Right lobe of liver (tissue), 6 donors: ENCODE measurements around the gene MAST3. TPM values are rescaled to one million over a fixed set of nuclear protein-coding genes. Genes with fewer than 3 reads are reported as not detected.

Experiments used
- ATAC-seq, 4 donors: fragments of 200-7000 bp; cut with Tn5 transposase; one replicate each; pipeline ENCODE4 v1.9.1; 2020; ENCODE audit warnings: mild to moderate bottlenecking in 4 of 4, moderate library complexity in 4 of 4
- DNase-seq, 3 donors: peaks; one replicate each; pipeline ENCODE4 v3.0.0-alpha.2; 2020
- H3K27ac ChIP-seq, 3 donors: fragments of 200-600 bp; one replicate each; pipeline ENCODE4 v1.8.0; 2022
- H3K27me3 ChIP-seq, 2 donors: fragments of 200-600 bp; one replicate each; pipeline ENCODE4 v1.8.0; 2022
- H3K36me3 ChIP-seq, 4 donors: fragments of 200-600 bp; sonication (generic) in 1 of 4; one replicate each; pipeline versions ENCODE4 v1.5.1 to v1.8.0; 2017 to 2022; ENCODE audit warnings: control low read depth in 1 of 4
- H3K4me1 ChIP-seq, 4 donors: fragments of 200-600 bp; sonication (generic) in 1 of 4; one replicate each; pipeline versions ENCODE4 v1.5.1 to v1.8.0; 2017 to 2022; ENCODE audit warnings: control low read depth in 1 of 4
- H3K4me3 ChIP-seq, 3 donors: fragments of 200-600 bp; one replicate each; pipeline ENCODE4 v1.8.0; 2022
- H3K9me3 ChIP-seq, 4 donors: fragments of 200-600 bp; sonication (generic) in 1 of 4; one replicate each; pipeline versions ENCODE4 v1.5.1 to v1.8.0; 2017 to 2022; ENCODE audit warnings: control low read depth in 1 of 4
- CTCF ChIP-seq, 4 donors: fragments of 200-600 bp in 3 of 4; fragments of 450-650 bp in 1 of 4; IDR thresholded peaks; one replicate each; pipeline versions ENCODE4 v1.5.1 to v1.8.0; 2016 to 2022; ENCODE audit warnings: antibody characterized with exemption in 4 of 4, mild to moderate bottlenecking in 2 of 4
- POLR2A ChIP-seq: fragments of 450-650 bp; IDR thresholded peaks from one replicate; pipeline ENCODE4 v1.6.1; 2017; ENCODE audit warnings: antibody characterized with exemption, mild to moderate bottlenecking
- WGBS: methylation state at CpG from one replicate; pipeline ENCODE4 v1.1.6; 2018; ENCODE audit warnings: low coverage, low lambda C conversion rate; ENCODE audit not compliant: insufficient coverage; ENCODE audit errors: missing lambda C conversion rate; 5-methylcytosine and 5-hydroxymethylcytosine counted together
- intact Hi-C, 2 donors: fragments of 100-400 bp; cut with DNase I; formaldehyde crosslinking; loops; one replicate each; pipeline versions ENCODE4 v1.11.2 to v1.14.1; 2022
- total RNA-seq, 6 experiments: library from RNA; depleted of rRNA in 2 of 6; stranded (reverse); fragments of >200 nt in 2 of 6; fragmentation: NEBNext Ultra II Directional in 3 of 6; extraction: Animal tissue kit (Norgen Biotek cat#: 25700) in 3 of 6; gene quantifications; one replicate each; pipeline versions ENCODE4 v1.1.0 to v1.2.4, GENCODE V29; 2016 to 2023
- donor health status: DM: no; HTN: yes; CAD: no.
- donor health status: DM: no; HTN: no; CAD: no.
- donor health status: DM: no; HTN: no; CAD: no.
- donor health status: DM: no; HTN: yes; CAD: no.
- donor health status: DM: no; HTN: yes; CAD: no.

Gene MAST3
- total RNA-seq, 6 experiments from 2014 or later, result 8.0 to 17.9 (median 10.0) TPM

- Histone ChIP-seq H3K4me3 (no peak overlapping the region), H3K4me1 (peaks cover 0 to 5% (median 2%) of the 10 kb centered on the region in 4 donors), H3K27me3 (no peaks in the 10 kb centered on the region), H3K9me3 (no peaks in the 10 kb centered on the region), H3K36me3 (peaks cover 0 to 63% (median 15%) of the 10 kb centered on the region in 4 donors), H3K27ac (no peak overlapping the region)
- ATAC-seq (no peak), DNase-seq (no peak)
- 91% methylated on average over 9 of the region's 15 CpGs for WGBS
- TF ChIP-seq POLR2A (no peak), CTCF (IDR thresholded peaks at IDR 0.05) (no peak)
- intact Hi-C loops, result loop anchor here (5.0 kb wide), 1 partner anchor 54 kb away; no protein-coding TSS in a partner anchor
Observed at GRCh38 chr19:18165794-18166544, 68.4 kb downstream of the MAST3 start.

GRCh38 chr19:18167011-18167410 lies 69.4 kb downstream of the MAST3 start:
- H3K9me3 ChIP-seq, result no peaks in the 10 kb centered on the region
- H3K4me3 ChIP-seq, result no peak overlapping the region
- TF ChIP-seq CTCF (IDR thresholded peaks at IDR 0.05) (no peak), POLR2A (no peak)
- ATAC-seq (no peak), DNase-seq (no peak)
- no peak overlapping the region for H3K27ac ChIP-seq
- WGBS, result 96% methylated on average over 8 of the region's 21 CpGs
- intact Hi-C loops, result loop anchor here (5.0 kb wide), 1 partner anchor 55 kb away; no protein-coding TSS in a partner anchor
- no peaks in the 10 kb centered on the region for H3K27me3 ChIP-seq
- H3K4me1 ChIP-seq, result no peaks in the 10 kb centered on the region
- peaks cover 0 to 63% (median 15%) of the 10 kb centered on the region in 4 donors for H3K36me3 ChIP-seq

GRCh38 chr19:18167975-18168645 lies 70.5 kb downstream of the MAST3 start:
- intact Hi-C loops, result loop anchor here (5.0 kb wide), 1 partner anchor 56 kb away; no protein-coding TSS in a partner anchor
- peaks cover 0 to under 1% (median 0%) of the 10 kb centered on the region in 4 donors for H3K4me1 ChIP-seq
- no peak overlapping the region for H3K4me3 ChIP-seq
- no peak overlapping the region for H3K27ac ChIP-seq
- H3K9me3 ChIP-seq, result no peaks in the 10 kb centered on the region
- H3K27me3 ChIP-seq, result no peaks in the 10 kb centered on the region
- WGBS, result 61% methylated on average over 11 of the region's 14 CpGs
- DNase-seq (peak in 1 of 3 donors; percentile 61), ATAC-seq (peak; percentile 63 to 74 (median 66))
- peaks cover 0 to 53% (median 13%) of the 10 kb centered on the region in 4 donors for H3K36me3 ChIP-seq
- TF ChIP-seq CTCF (IDR thresholded peaks at IDR 0.05) (peak; percentile 63 to 77 (median 68)), POLR2A (no peak)

- no peak overlapping the region for H3K4me3 ChIP-seq
- no peaks in the 10 kb centered on the region for H3K9me3 ChIP-seq
- peak overlapping the region in 2 of 3 donors; percentile 50 to 57 for H3K27ac ChIP-seq
- H3K36me3 ChIP-seq, result peaks cover 0 to 47% (median 11%) of the 10 kb centered on the region in 4 donors
- TF ChIP-seq POLR2A, result no peak
- no peak for TF ChIP-seq CTCF (IDR thresholded peaks at IDR 0.05)
- H3K4me1 ChIP-seq, result peaks cover 0 to 3% (median 0%) of the 10 kb centered on the region in 4 donors
- WGBS, result 80% methylated on average over 1 of the region's 66 CpGs
- DNase-seq, result peak in 1 of 3 donors; percentile 56
- intact Hi-C loops, result loop anchor here (5.0 kb wide), 1 partner anchor 57 kb away; no protein-coding TSS in a partner anchor
- no peaks in the 10 kb centered on the region for H3K27me3 ChIP-seq
- ATAC-seq, result no peak
Observed at GRCh38 chr19:18168673-18169381, 71.2 kb downstream of the MAST3 start.
